CD4-positive, alpha-beta T cell (primary cell): ENCODE results near the gene PSMD8. TPM values are rescaled to one million over a fixed set of nuclear protein-coding genes. Genes with fewer than 3 reads are reported as not detected.
"Not testable (repeated sequence)": the region's sequence is repeated elsewhere in the genome, so short reads cannot be mapped to it uniquely, and the experiment has no call there.

ENCODE experiments used
- ATAC-seq: fragments of 200-7000 bp; cut with Tn5 transposase; one replicate; pipeline ENCODE4 v1.10.0; 2022; ENCODE audit warnings: mild to moderate bottlenecking; ENCODE audit not compliant: poor library complexity
- CTCF ChIA-PET: fragments of 350-600 bp; sonication (Branson Sonifier 250); formaldehyde crosslinking; loops from one replicate; lab custom pipeline; 2021; ENCODE audit warnings: antibody characterized with exemption, inconsistent platforms; lab: Charles Lee
- POLR2A ChIA-PET: fragments of 350-600 bp; sonication (Branson Sonifier 250); formaldehyde crosslinking; loops from one replicate; lab custom pipeline; 2021; ENCODE audit warnings: antibody characterized with exemption, inconsistent platforms; lab: Charles Lee
- DNase-seq, 14 experiments: peaks; one replicate each; pipeline ENCODE4 v3.0.0-alpha.2; 2013 to 2020; ENCODE audit warnings: mixed read lengths in 2 of 14
- H3K27ac ChIP-seq, 2 donors: one replicate each; pipeline versions ENCODE4 v1.5.1 to v1.7.0; 2013; ENCODE audit warnings: low read length in 2 of 2, low read depth in 1 of 2, mild to moderate bottlenecking in 1 of 2
- H3K27me3 ChIP-seq, 2 experiments: 1 replicate in 1 of 2; 2 replicates in 1 of 2; pipeline versions ENCODE4 v1.6.1 to v1.7.0; 2013; ENCODE audit warnings: low read length in 2 of 2, control low read depth in 1 of 2, mild to moderate bottlenecking in 1 of 2, moderate library complexity in 1 of 2; ENCODE audit not compliant: insufficient read depth in 2 of 2, control insufficient read depth in 1 of 2
- H3K36me3 ChIP-seq: one replicate; pipeline ENCODE4 v1.6.1; 2013; ENCODE audit warnings: low read length, control low read depth; ENCODE audit not compliant: insufficient read depth
- H3K4me1 ChIP-seq: one replicate; pipeline ENCODE4 v1.6.1; 2013; ENCODE audit warnings: low read length, control low read depth; ENCODE audit not compliant: insufficient read depth
- H3K4me3 ChIP-seq: one replicate; pipeline ENCODE4 v1.5.1; 2013; ENCODE audit warnings: mild to moderate bottlenecking, low read length, moderate library complexity
- H3K9me3 ChIP-seq, 2 experiments: 1 replicate in 1 of 2; 2 replicates in 1 of 2; pipeline versions ENCODE4 v1.6.1 to v1.7.0; 2013; ENCODE audit warnings: low read length in 2 of 2, mild to moderate bottlenecking in 2 of 2, control low read depth in 1 of 2, moderate library complexity in 1 of 2; ENCODE audit not compliant: control insufficient read depth in 1 of 2, insufficient read depth in 1 of 2
- H3K27ac Mint-ChIP-seq: one replicate; pipeline ENCODE4 v1.8.0; 2020; ENCODE audit warnings: mixed read lengths
- H3K27me3 Mint-ChIP-seq: one replicate; pipeline ENCODE4 v1.8.0; 2021; ENCODE audit warnings: mixed read lengths
- H3K36me3 Mint-ChIP-seq: one replicate; pipeline ENCODE4 v1.8.0; 2021; ENCODE audit warnings: low read depth, mixed read lengths
- H3K4me1 Mint-ChIP-seq: one replicate; pipeline ENCODE4 v1.8.0; 2021; ENCODE audit warnings: low read depth, mixed read lengths
- H3K4me3 Mint-ChIP-seq: one replicate; pipeline ENCODE4 v1.8.0; 2020; ENCODE audit warnings: mild to moderate bottlenecking, mixed read lengths
- H3K9me3 Mint-ChIP-seq: one replicate; pipeline ENCODE4 v1.8.0; 2020; ENCODE audit warnings: mixed read lengths
- CTCF ChIP-seq: fragments of 200-600 bp; IDR thresholded peaks from one replicate; pipeline ENCODE4 v1.8.0; 2022; ENCODE audit warnings: antibody characterized with exemption, mild to moderate bottlenecking
- intact Hi-C, 2 experiments: fragments of 100-400 bp; cut with DNase I in 1 of 2; cut with micrococcal nuclease in 1 of 2; formaldehyde crosslinking; loops; one replicate each; pipeline versions ENCODE4 v1.15.1 to v1.9.0; 2023 to 2025; cut with DNase I, micrococcal nuclease
- total RNA-seq, 174 experiments: library from RNA in 2 of 174; stranded (reverse) in 2 of 174; gene quantifications; one replicate each; pipeline ENCODE4 v1.2.3 and lab custom pipeline; 2021 to 2026

Gene PSMD8
- total RNA-seq, 2 experiments from 2014 or later = 61.2 to 64.4 TPM

DNA sequence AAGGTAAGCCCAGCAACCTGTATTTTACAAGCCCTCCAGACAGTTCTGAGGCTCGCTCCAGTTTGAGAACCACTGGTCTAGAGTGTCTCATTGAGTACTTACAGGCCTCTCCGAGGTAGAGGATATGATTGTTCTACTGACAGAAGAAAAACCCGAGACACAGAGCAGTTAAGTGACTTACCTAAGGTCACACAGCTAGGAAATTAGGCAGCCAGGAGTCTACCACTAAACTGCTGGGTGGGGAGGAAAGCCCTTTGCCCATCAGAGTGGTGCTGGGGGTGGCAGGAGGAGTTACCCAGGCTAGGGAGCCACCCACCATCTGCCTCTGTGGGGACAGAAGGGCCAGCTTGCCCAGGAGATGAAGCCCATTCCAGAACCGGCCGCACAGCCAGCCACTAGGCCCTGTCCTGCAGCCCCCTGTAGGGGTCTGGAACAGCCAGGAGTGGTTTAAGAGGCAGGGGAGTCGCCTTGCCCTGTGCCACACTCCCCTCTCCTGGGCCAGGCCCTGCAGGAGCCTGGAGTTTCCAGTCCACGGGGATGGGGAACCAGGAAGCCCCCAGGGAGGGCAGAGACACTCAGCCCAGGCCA, 50.9 kb downstream of the PSMD8 start:
- Histone ChIP-seq H3K9me3 (no peaks in the 10 kb centered on the region), H3K27ac (no peak overlapping the region), H3K27me3 (no peaks in the 10 kb centered on the region), H3K4me1 (peaks cover 29% of the 10 kb centered on the region), H3K4me3 (peak overlapping the region; percentile 40), H3K36me3 (no peaks in the 10 kb centered on the region)
- H3K27me3 Mint-ChIP-seq = peaks cover 5% of the 10 kb centered on the region
- H3K4me3 Mint-ChIP-seq = no peak overlapping the region
- CTCF ChIA-PET = interaction anchor here (3.0 kb wide), 1 partner anchor 22 kb away, joined by 7 read pairs; the partner anchor contains the start of gene FAM98C
- DNase-seq = no peak
- no peak overlapping the region for H3K27ac Mint-ChIP-seq
- no peaks in the 10 kb centered on the region for H3K9me3 Mint-ChIP-seq
- peaks cover 25% of the 10 kb centered on the region for H3K4me1 Mint-ChIP-seq
- no peak for TF ChIP-seq CTCF
- POLR2A ChIA-PET = interaction anchor here (2.1 kb wide), 1 partner anchor 22 kb away, joined by 12 read pairs; the partner anchor contains the start of gene FAM98C
- no peaks in the 10 kb centered on the region for H3K36me3 Mint-ChIP-seq
- intact Hi-C loops = no loop called here
- ATAC-seq = no peak

GRCh38 chr19:38425810-38426466, 51.6 kb downstream of the PSMD8 start, which contains the start of gene RASGRP4:
RASGRP4 (minus strand) TSS chr19:38426219; CDS start chr19:38426091, 128 bp downstream.
- no peak within 1 kb of the TSS for H3K27ac Mint-ChIP-seq
- H3K4me1 Mint-ChIP-seq = peaks cover 25% of the 10 kb centered on the region
- peak within 1 kb of the TSS; percentile 40 for H3K4me3 ChIP-seq
- peaks cover 29% of the 10 kb centered on the region for H3K4me1 ChIP-seq
- H3K27me3 Mint-ChIP-seq = peaks cover 5% of the 10 kb centered on the region
- intact Hi-C loops = no loop called here
- ChIA-PET POLR2A (interaction anchor here (2.1 kb wide), 1 partner anchor 23 kb away, joined by 12 read pairs; the partner anchor contains the start of gene FAM98C), CTCF (interaction anchor here (0.6 to 3.0 kb wide), 2 partner anchors 23 to 342 kb away, joined by 4 to 7 read pairs; partner anchors contain the start of gene FAM98C)
- H3K36me3 ChIP-seq = no peaks in the 10 kb centered on the region
- H3K27me3 ChIP-seq = no peaks in the 10 kb centered on the region
- H3K36me3 Mint-ChIP-seq = no peaks in the 10 kb centered on the region
- H3K27ac ChIP-seq = no peak within 1 kb of the TSS
- ATAC-seq (peak; percentile 59), DNase-seq (peak in 7 of 14 experiments; percentile 6 to 74 (median 34))
- no peak for TF ChIP-seq CTCF
- no peaks in the 10 kb centered on the region for H3K9me3 Mint-ChIP-seq
- no peaks in the 10 kb centered on the region for H3K9me3 ChIP-seq
- H3K4me3 Mint-ChIP-seq = peak within 1 kb of the TSS; percentile 27

GRCh38 chr19:38427035-38427677, 52.8 kb downstream of the PSMD8 start:
- ATAC-seq (peak; percentile 72), DNase-seq (peak in 4 of 14 experiments; percentile 26 to 78 (median 52))
- intact Hi-C loops, H3K9me3 Mint-ChIP-seq, H3K36me3 ChIP-seq, H3K27ac ChIP-seq, CTCF ChIA-PET, POLR2A ChIA-PET, H3K27me3 Mint-ChIP-seq, H3K36me3 Mint-ChIP-seq, H3K27me3 ChIP-seq, H3K9me3 ChIP-seq, H3K4me3 ChIP-seq, H3K4me3 Mint-ChIP-seq: not testable (repeated sequence)
- Mint-ChIP-seq H3K4me1 (peaks cover 25% of the 10 kb centered on the region), H3K27ac (peak overlapping the region; percentile 49)
- H3K4me1 ChIP-seq = peaks cover 29% of the 10 kb centered on the region
